AG09309 (cell line): ENCODE results near the gene FAM83C.
"Not testable (repeated sequence)": the region's sequence is repeated elsewhere in the genome, so short reads cannot be mapped to it uniquely, and the experiment has no call there.

Source experiments
- DNase-seq: peaks from one replicate; pipeline ENCODE4 v3.0.0-alpha.2; 2010; ENCODE audit warnings: low read depth
- H3K4me3 ChIP-seq: 2 replicates; pipeline ENCODE4 v1.5.1; 2011; ENCODE audit warnings: mild to moderate bottlenecking, low read depth, low read length, moderate library complexity; ENCODE audit not compliant: control insufficient read depth
- TF ChIP-seq, protein P1 (sequence below): IDR thresholded peaks from 2 replicates; pipeline ENCODE4 v1.5.1; 2011; ENCODE audit warnings: mild to moderate bottlenecking, low read depth, low read length, inconsistent platforms; ENCODE audit not compliant: insufficient read depth, control insufficient read depth; ENCODE audit errors: missing control alignments

Gene FAM83C

DNA sequence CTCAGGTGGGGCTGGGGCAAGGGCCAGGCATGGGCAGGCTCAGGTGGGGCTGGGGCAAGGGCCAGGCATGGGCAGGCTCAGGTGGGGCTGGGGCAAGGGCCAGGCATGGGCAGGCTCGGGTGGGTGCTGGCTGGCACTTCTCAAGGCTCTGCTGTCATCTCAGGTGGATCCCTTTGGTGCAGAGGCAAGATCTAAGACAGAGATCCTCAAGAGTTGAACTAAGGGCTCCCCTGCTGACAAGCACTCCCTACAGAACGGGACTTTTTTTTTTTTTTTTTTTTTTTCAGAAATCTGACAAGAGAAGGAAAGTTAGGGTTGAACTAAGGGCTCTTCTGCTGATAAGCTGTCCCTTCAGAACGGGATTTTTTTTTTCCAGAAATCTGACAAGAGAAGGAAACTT, 39.2 kb downstream of the FAM83C start:
- DNase-seq, result no peak
- H3K4me3 ChIP-seq, result no peak overlapping the region
- TF ChIP-seq, protein P1, sequence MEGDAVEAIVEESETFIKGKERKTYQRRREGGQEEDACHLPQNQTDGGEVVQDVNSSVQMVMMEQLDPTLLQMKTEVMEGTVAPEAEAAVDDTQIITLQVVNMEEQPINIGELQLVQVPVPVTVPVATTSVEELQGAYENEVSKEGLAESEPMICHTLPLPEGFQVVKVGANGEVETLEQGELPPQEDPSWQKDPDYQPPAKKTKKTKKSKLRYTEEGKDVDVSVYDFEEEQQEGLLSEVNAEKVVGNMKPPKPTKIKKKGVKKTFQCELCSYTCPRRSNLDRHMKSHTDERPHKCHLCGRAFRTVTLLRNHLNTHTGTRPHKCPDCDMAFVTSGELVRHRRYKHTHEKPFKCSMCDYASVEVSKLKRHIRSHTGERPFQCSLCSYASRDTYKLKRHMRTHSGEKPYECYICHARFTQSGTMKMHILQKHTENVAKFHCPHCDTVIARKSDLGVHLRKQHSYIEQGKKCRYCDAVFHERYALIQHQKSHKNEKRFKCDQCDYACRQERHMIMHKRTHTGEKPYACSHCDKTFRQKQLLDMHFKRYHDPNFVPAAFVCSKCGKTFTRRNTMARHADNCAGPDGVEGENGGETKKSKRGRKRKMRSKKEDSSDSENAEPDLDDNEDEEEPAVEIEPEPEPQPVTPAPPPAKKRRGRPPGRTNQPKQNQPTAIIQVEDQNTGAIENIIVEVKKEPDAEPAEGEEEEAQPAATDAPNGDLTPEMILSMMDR, result no peak

- not testable (repeated sequence) for DNase-seq, H3K4me3 ChIP-seq
Measured at GRCh38 chr20:35252598-35252997, 39.6 kb downstream of the FAM83C start.

DNA sequence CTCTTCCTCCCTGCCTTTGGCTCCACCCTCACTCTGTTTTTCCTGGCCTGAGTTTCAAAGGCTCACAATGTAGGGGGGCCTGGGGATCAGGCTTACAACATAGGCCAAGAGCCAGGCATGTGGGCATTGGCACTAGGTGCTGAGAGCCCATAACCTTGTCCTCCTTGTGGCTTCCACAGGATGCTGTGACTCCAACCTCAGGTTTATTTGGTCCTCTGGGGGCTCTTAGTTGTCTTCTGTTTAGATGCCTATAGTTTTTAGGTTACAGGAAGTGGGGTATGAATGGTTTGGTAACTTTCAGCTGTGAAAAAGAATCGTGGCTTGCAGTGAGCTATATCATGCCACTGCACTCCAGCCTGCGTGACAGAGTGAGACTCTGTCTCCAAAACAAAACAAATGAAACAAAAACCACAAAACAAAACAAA, 40.2 kb downstream of the FAM83C start:
- TF ChIP-seq, protein P1, result no peak
- no peak for DNase-seq
- no peak overlapping the region for H3K4me3 ChIP-seq

DNA sequence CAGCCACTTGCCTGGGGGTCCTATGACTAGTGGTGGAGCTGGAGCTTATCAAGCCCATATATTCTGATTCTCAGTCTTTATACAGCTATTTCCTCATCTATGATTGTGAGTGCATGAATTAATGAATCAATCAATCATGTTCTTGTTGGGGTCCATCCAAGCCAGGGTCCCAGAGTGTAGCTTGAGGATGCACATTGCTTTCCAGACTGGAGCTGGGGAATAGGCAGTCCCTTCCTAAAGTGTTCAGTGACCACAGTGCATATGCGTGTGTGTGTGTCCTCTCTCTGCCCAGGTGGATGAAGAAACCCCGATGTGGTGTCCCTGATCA, 40.6 kb downstream of the FAM83C start:
- no peak for DNase-seq
- no peak overlapping the region for H3K4me3 ChIP-seq
- TF ChIP-seq, protein P1, result no peak

DNA sequence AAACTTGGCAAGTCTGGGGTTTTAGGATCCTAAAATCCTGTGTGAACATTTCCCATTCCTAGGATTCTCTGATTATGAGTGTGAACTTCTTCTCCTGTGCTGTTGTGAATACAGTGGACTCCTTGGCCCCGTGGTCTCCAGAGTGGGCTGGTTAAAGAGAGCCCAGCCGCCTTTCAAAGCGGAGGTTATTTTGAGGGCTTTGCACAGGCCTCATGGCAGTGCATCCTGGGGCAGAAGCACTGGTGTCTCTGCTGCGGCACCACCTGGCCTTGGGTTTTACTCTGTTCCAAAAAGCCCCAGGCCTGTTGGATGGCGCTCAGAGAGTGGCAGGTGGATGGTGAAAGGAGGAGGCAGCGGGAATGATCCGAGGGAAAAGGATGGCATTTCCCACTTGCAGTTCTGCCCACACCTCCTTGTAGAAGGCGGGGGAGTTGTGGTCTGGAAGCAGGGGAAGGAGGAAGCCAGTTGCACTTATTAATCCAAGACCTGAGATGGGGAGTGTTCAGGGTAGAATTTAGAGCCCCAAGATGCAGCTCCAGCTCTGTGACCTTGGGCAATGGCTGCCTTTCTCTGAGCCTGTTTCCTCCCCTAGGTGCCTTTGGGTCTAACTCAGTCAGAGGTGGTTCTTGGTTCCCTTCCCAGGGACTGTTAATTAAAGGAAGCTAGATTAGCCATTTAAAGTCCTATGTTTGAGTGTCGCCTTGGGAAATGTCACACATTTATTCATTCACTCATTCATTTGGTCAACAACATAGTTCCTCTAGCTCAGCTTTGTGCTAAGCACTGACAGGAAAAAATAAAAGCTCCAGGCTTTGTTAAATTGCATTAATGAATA, 43.4 kb downstream of the FAM83C start:
- TF ChIP-seq, protein P1, result no peak
- no peak overlapping the region for H3K4me3 ChIP-seq
- no peak for DNase-seq

GRCh38 chr20:35246723-35247122, 45.5 kb downstream of the FAM83C start:
- no peak overlapping the region for H3K4me3 ChIP-seq
- no peak for DNase-seq
- TF ChIP-seq, protein P1, result no peak

GRCh38 chr20:35243986-35244385, 48.2 kb downstream of the FAM83C start:
- TF ChIP-seq, protein P1, result no peak
- DNase-seq, result no peak
- no peak overlapping the region for H3K4me3 ChIP-seq
